KMS-11 (cell line): ENCODE measurements around the gene NXPH3.

Experiments
- H2AFZ ChIP-seq: fragments of 200-600 bp; sonication (generic); 2 replicates; pipeline ENCODE4 v1.6.1; 2016; ENCODE audit warnings: antibody characterized with exemption, mixed run types, low read depth
- H3K27ac ChIP-seq: fragments of 200-600 bp; sonication (generic); 2 replicates; pipeline ENCODE4 v1.6.1; 2016; ENCODE audit warnings: mild to moderate bottlenecking, mixed run types
- H3K27me3 ChIP-seq: fragments of 200-600 bp; sonication (generic); 2 replicates; pipeline ENCODE4 v1.6.1; 2017; ENCODE audit warnings: mild to moderate bottlenecking, low read depth, mixed run types, moderate library complexity; ENCODE audit not compliant: insufficient read depth
- H3K36me3 ChIP-seq: fragments of 200-600 bp; sonication (generic); 2 replicates; pipeline ENCODE4 v1.6.1; 2017; ENCODE audit warnings: mild to moderate bottlenecking, mixed run types; ENCODE audit not compliant: insufficient read depth
- H3K4me1 ChIP-seq: fragments of 200-600 bp; sonication (generic); 2 replicates; pipeline ENCODE4 v1.6.1; 2016; ENCODE audit warnings: mild to moderate bottlenecking, low read depth, mixed run types; ENCODE audit not compliant: poor library complexity, severe bottlenecking
- H3K4me2 ChIP-seq: fragments of 200-600 bp; sonication (generic); 2 replicates; pipeline ENCODE4 v1.7.0; 2016; ENCODE audit warnings: mild to moderate bottlenecking, mixed run types
- H3K4me3 ChIP-seq: fragments of 200-600 bp; sonication (generic); IDR thresholded peaks from 2 replicates; pipeline ENCODE4 v1.6.1; 2017; ENCODE audit warnings: low read depth, low read length, mixed read lengths; ENCODE audit not compliant: insufficient read depth
- H3K79me2 ChIP-seq: fragments of 200-600 bp; sonication (generic); 2 replicates; pipeline ENCODE4 v1.6.1; 2016; ENCODE audit warnings: low read depth, mixed run types; ENCODE audit not compliant: insufficient read depth
- H3K9ac ChIP-seq: fragments of 200-600 bp; sonication (generic); 2 replicates; pipeline ENCODE4 v1.6.1; 2016; ENCODE audit warnings: mild to moderate bottlenecking, mixed run types
- H4K20me1 ChIP-seq: fragments of 200-600 bp; sonication (generic); 2 replicates; pipeline ENCODE4 v1.6.1; 2016; ENCODE audit warnings: mild to moderate bottlenecking, mixed run types; ENCODE audit not compliant: insufficient read depth
- TF ChIP-seq, protein P1 (sequence below): fragments of 200-600 bp; sonication (generic); conservative IDR thresholded peaks from 2 replicates; pipeline ENCODE4 v1.6.1; 2017; ENCODE audit warnings: low read depth, mild to moderate bottlenecking, antibody characterized with exemption, low read length, moderate library complexity, mixed read lengths

Gene NXPH3

DNA sequence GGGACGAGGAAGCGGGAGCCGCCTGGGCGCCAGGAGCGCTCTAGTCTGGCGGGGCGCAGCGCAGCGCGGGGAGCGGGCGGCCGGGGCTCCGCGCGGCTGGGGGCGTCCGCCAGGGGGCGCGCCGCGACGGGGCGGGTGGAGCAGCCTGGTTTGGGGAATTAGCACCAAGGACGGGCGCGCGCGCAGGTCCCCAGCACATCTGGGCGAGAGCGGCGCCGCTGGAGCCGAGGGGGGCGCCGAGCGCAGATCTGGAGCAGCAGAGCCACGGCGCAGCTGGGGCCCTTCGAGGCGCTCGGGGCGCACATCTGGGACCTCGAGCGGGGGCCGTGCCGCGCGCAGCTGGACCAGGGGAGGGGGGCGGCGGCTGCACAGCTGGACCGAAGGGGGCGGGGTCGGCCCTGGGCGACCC lies at the start of gene NXPH3:
TSS of gene NXPH3 (plus strand) at position 193 of the 409 bp plus-strand sequence. CDS start 349 bp downstream, outside the sequence.
- Histone ChIP-seq H3K36me3 (no peaks in the 10 kb centered on the region), H3K27ac (no peak within 1 kb of the TSS), H4K20me1 (no peaks in the 10 kb centered on the region), H3K4me3 (no peak within 1 kb of the TSS), H3K9ac (peak within 1 kb of the TSS; percentile 10; the same call in 1 of the 2 replicates), H2AFZ (peak within 1 kb of the TSS; percentile 89), H3K27me3 (peaks cover 68% of the 10 kb centered on the region), H3K4me2 (peak within 1 kb of the TSS; percentile 89), H3K79me2 (no peaks in the 10 kb centered on the region), H3K4me1 (peaks cover 19% of the 10 kb centered on the region)
- TF ChIP-seq, protein P1, sequence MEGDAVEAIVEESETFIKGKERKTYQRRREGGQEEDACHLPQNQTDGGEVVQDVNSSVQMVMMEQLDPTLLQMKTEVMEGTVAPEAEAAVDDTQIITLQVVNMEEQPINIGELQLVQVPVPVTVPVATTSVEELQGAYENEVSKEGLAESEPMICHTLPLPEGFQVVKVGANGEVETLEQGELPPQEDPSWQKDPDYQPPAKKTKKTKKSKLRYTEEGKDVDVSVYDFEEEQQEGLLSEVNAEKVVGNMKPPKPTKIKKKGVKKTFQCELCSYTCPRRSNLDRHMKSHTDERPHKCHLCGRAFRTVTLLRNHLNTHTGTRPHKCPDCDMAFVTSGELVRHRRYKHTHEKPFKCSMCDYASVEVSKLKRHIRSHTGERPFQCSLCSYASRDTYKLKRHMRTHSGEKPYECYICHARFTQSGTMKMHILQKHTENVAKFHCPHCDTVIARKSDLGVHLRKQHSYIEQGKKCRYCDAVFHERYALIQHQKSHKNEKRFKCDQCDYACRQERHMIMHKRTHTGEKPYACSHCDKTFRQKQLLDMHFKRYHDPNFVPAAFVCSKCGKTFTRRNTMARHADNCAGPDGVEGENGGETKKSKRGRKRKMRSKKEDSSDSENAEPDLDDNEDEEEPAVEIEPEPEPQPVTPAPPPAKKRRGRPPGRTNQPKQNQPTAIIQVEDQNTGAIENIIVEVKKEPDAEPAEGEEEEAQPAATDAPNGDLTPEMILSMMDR: 0 out of 2 replicates have a peak, but pooled peaks have one; percentile 28

GRCh38 chr17:49527927-49528651 lies 47.6 kb upstream of the NXPH3 start:
- H3K36me3 ChIP-seq: no peaks in the 10 kb centered on the region
- TF ChIP-seq, protein P1: no peak
- H3K79me2 ChIP-seq: no peaks in the 10 kb centered on the region
- H2AFZ ChIP-seq: no peak overlapping the region
- H3K4me3 ChIP-seq: no peak overlapping the region
- no peak overlapping the region for H3K27ac ChIP-seq
- H4K20me1 ChIP-seq: no peaks in the 10 kb centered on the region
- H3K9ac ChIP-seq: no peak overlapping the region
- peaks cover 54% of the 10 kb centered on the region for H3K27me3 ChIP-seq
- no peaks in the 10 kb centered on the region for H3K4me1 ChIP-seq
- H3K4me2 ChIP-seq: no peak overlapping the region

GRCh38 chr17:49528966-49529365 lies 46.7 kb upstream of the NXPH3 start:
- Histone ChIP-seq H3K9ac (no peak overlapping the region), H3K27me3 (peaks cover 52% of the 10 kb centered on the region)

DNA sequence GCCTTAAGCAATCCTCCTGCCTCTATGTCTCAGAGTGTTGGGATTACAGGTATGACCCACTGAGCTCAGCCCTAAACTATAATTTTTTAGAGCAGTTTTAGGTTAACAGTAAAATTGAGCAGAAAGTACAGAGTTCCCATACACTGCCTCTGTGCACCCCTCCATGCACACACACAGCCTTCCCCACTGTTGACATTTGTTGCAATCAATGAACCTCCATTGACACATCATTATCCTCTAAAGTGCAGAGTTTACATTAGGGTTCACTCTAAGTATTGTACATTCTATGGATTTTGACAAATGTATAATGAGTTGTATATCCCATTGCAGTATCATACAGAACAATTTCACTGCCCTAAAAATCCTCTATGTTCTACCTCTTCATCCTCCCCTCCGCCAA lies 45.6 kb upstream of the NXPH3 start:
- no peak overlapping the region for H3K4me3 ChIP-seq
- H3K36me3 ChIP-seq: no peaks in the 10 kb centered on the region
- H3K79me2 ChIP-seq: no peaks in the 10 kb centered on the region
- peaks cover 52% of the 10 kb centered on the region for H3K27me3 ChIP-seq
- no peak overlapping the region for H3K9ac ChIP-seq
- no peaks in the 10 kb centered on the region for H4K20me1 ChIP-seq
- TF ChIP-seq, protein P1: no peak
- no peak overlapping the region for H3K27ac ChIP-seq
- H2AFZ ChIP-seq: no peak overlapping the region
- H3K4me1 ChIP-seq: no peaks in the 10 kb centered on the region
- H3K4me2 ChIP-seq: no peak overlapping the region

More at GRCh38 chr17:49528966-49529365, 46.7 kb upstream of the NXPH3 start:
- H3K4me3 ChIP-seq: no peak overlapping the region
- no peaks in the 10 kb centered on the region for H4K20me1 ChIP-seq
- TF ChIP-seq, protein P1: no peak
- H3K4me2 ChIP-seq: no peak overlapping the region
- no peaks in the 10 kb centered on the region for H3K79me2 ChIP-seq
- no peaks in the 10 kb centered on the region for H3K4me1 ChIP-seq
- H3K36me3 ChIP-seq: no peaks in the 10 kb centered on the region
- H2AFZ ChIP-seq: no peak overlapping the region
- H3K27ac ChIP-seq: no peak overlapping the region
